Spleen (tissue), 11 donors: ENCODE measurements around the gene DMC1. TPM values are rescaled to one million over a fixed set of nuclear protein-coding genes. Genes with fewer than 3 reads are reported as not detected.

Source experiments
- DNase-seq: peaks from one replicate; pipeline ENCODE4 v3.0.0-alpha.2; 2020
- H3K27ac ChIP-seq, 8 donors: fragments of 200-600 bp; sonication (generic) in 7 of 8; 1 replicate in 4 of 8; 2 replicates in 4 of 8; pipeline versions ENCODE4 v1.5.0 to v1.8.0; 2016 to 2021; ENCODE audit warnings: inconsistent platforms in 4 of 8, mild to moderate bottlenecking in 4 of 8, moderate library complexity in 1 of 8
- H3K27me3 ChIP-seq, 7 donors: fragments of 200-600 bp; sonication (generic) in 6 of 7; replicated peaks in 1 of 7; 1 replicate in 4 of 7; 2 replicates in 3 of 7; pipeline versions ENCODE4 v1.5.0 to v1.8.0; 2016 to 2021; ENCODE audit warnings: inconsistent platforms in 3 of 7, mild to moderate bottlenecking in 1 of 7
- H3K36me3 ChIP-seq, 6 donors: fragments of 200-600 bp; sonication (generic) in 5 of 6; 1 replicate in 4 of 6; 2 replicates in 2 of 6; pipeline versions ENCODE4 v1.5.0 to v1.8.0; 2016 to 2021; ENCODE audit warnings: inconsistent platforms in 2 of 6
- H3K4me1 ChIP-seq, 6 donors: fragments of 200-600 bp; sonication (generic) in 5 of 6; 1 replicate in 3 of 6; 2 replicates in 3 of 6; pipeline versions ENCODE4 v1.5.0 to v1.8.0; 2016 to 2021; ENCODE audit warnings: inconsistent platforms in 3 of 6
- H3K4me3 ChIP-seq, 8 donors: fragments of 200-600 bp; sonication (generic) in 7 of 8; 1 replicate in 4 of 8; 2 replicates in 4 of 8; pipeline versions ENCODE4 v1.5.0 to v1.8.0; 2016 to 2021; ENCODE audit warnings: inconsistent platforms in 4 of 8, mild to moderate bottlenecking in 4 of 8, moderate library complexity in 2 of 8
- H3K9me3 ChIP-seq, 8 donors: fragments of 200-600 bp; sonication (generic) in 7 of 8; 1 replicate in 4 of 8; 2 replicates in 4 of 8; pipeline versions ENCODE4 v1.5.0 to v1.8.0; 2016 to 2021; ENCODE audit warnings: inconsistent platforms in 4 of 8
- CTCF ChIP-seq, 11 experiments: fragments of 200-600 bp in 7 of 11; fragments of 450-650 bp in 4 of 11; sonication (generic) in 4 of 11; IDR thresholded peaks in 8 of 11; conservative IDR thresholded peaks in 3 of 11; 1 replicate in 7 of 11; 2 replicates in 4 of 11; pipeline versions ENCODE4 v1.4.0 to v1.8.0; 2016 to 2021; ENCODE audit warnings: antibody characterized with exemption in 11 of 11, inconsistent platforms in 4 of 11, mild to moderate bottlenecking in 1 of 11
- POLR2A ChIP-seq, 3 donors: fragments of 450-650 bp; IDR thresholded peaks; one replicate each; pipeline ENCODE4 v1.5.1; 2017; ENCODE audit warnings: antibody characterized with exemption in 3 of 3, mild to moderate bottlenecking in 1 of 3
- POLR2AphosphoS5 ChIP-seq, 3 donors: sonication (generic); formaldehyde crosslinking; IDR thresholded peaks; one replicate each; pipeline ENCODE4 v1.5.1; 2017; ENCODE audit warnings: antibody characterized with exemption in 3 of 3
- WGBS, 5 donors: extraction: QIAGEN DNeasy Blood & Tissue Kit in 3 of 5; methylation state at CpG; one replicate each; pipeline versions ENCODE4 v1.1.5 to v1.1.7; 2013 to 2018; 5-methylcytosine and 5-hydroxymethylcytosine counted together
- intact Hi-C: fragments of 100-400 bp; cut with DNase I; formaldehyde crosslinking; loops from one replicate; pipeline ENCODE4 v1.15.0; 2023; ENCODE audit warnings: low total_unique reads
- polyA plus RNA-seq, 3 donors: library from polyadenylated mRNA; stranded (reverse); fragments of 200-250 nt; gene quantifications; one replicate each; pipeline ENCODE4 v1.2.1, GENCODE V29; 2013
- total RNA-seq, 7 donors: library from RNA; depleted of rRNA in 3 of 7; stranded (reverse); fragments of >200 nt in 3 of 7; fragmentation: NEBNext Ultra II Directional in 4 of 7; extraction: Animal tissue kit (Norgen Biotek cat#: 25700) in 4 of 7; gene quantifications; one replicate each; pipeline versions ENCODE4 v1.1.0 to v1.2.1, GENCODE V29; 2016 to 2021
- donor health status: healthy with polysubstance abuse.
- donor health status: DM: no; HTN: no; CAD: no; lungs with moderate emphysema.
- donor health status: DM: no; HTN: no; CAD: no.
- donor health status: Bipolar disorder and iron deficiency.
- donor health status: healthy.
- donor health status: DM: no; HTN: no; CAD: no.
- donor health status: DM: yes; HTN: yes; CAD: no.

DMC1 gene
- total and polyA plus RNA-seq, 10 donors, result 0.15 to 2.7 (median 0.80) TPM; not detected in 3

GRCh38 chr22:38567531-38568285 lies 2.3 kb downstream of the DMC1 start:
- 66 to 81% (median 76%) methylated on average over 7 of the region's 7 CpGs for WGBS, 5 donors
- intact Hi-C loops, result no loop called here
- Histone ChIP-seq H3K36me3 (no peaks in the 10 kb centered on the region), H3K27ac (no peak overlapping the region), H3K4me1 (peaks cover 0 to 31% (median 21%) of the 10 kb centered on the region in 6 donors), H3K27me3 (peaks cover 0 to 8% (median 0%) of the 10 kb centered on the region in 7 donors), H3K9me3 (no peaks in the 10 kb centered on the region), H3K4me3 (no peak overlapping the region)
- TF ChIP-seq POLR2A (IDR thresholded peaks at IDR 0.05) (no peak), POLR2AphosphoS5 (IDR thresholded peaks at IDR 0.05) (no peak), CTCF (IDR thresholded peaks at IDR 0.05 in 8 of 11, conservative IDR thresholded peaks at IDR 0.05 in 3 of 11) (no peak)
- no peak for DNase-seq

- Histone ChIP-seq H3K36me3 (no peaks in the 10 kb centered on the region), H3K4me3 (no peak overlapping the region), H3K27me3 (peaks cover 0 to 8% (median 0%) of the 10 kb centered on the region in 7 donors), H3K27ac (no peak overlapping the region), H3K4me1 (peaks cover 0 to 25% (median 21%) of the 10 kb centered on the region in 6 donors), H3K9me3 (no peaks in the 10 kb centered on the region)
- TF ChIP-seq CTCF (IDR thresholded peaks at IDR 0.05 in 8 of 11, conservative IDR thresholded peaks at IDR 0.05 in 3 of 11), result no peak
- no peak for TF ChIP-seq POLR2A (IDR thresholded peaks at IDR 0.05)
- TF ChIP-seq POLR2AphosphoS5 (IDR thresholded peaks at IDR 0.05), result no peak
- intact Hi-C loops, result no loop called here
- no peak for DNase-seq
- WGBS, 5 donors, result 74 to 84% (median 78%) methylated on average over 3 of the region's 3 CpGs
Observed at GRCh38 chr22:38566726-38567504, 3.1 kb downstream of the DMC1 start.

DNA sequence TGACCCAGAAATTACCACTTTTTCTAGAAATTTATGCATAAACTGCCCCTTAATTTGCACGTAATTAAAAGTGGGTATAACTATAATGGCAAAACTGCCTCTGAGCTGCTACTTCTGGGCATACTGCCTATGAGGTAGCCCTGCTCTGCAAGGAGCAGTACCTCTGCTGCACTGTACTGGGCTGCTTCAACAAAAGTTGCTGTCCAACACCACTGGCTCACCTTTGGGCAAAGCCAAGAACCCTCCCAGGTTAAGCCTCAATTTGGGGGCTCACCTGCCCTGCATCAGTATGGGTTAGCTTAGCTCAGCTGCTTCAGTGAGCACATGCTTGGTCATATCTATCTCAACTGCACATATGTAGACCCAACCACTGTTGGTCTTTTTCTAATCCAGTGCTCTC lies 4.5 kb downstream of the DMC1 start:
- Histone ChIP-seq H3K9me3 (no peaks in the 10 kb centered on the region), H3K4me3 (no peak overlapping the region), H3K36me3 (no peaks in the 10 kb centered on the region), H3K27ac (no peak overlapping the region), H3K27me3 (peaks cover 0 to 8% (median 0%) of the 10 kb centered on the region in 7 donors), H3K4me1 (peaks cover 0 to 12% (median 9%) of the 10 kb centered on the region in 6 donors)
- DNase-seq, result no peak
- no peak for TF ChIP-seq POLR2A (IDR thresholded peaks at IDR 0.05)
- no peak for TF ChIP-seq POLR2AphosphoS5 (IDR thresholded peaks at IDR 0.05)
- 92 to 100% (median 92%) methylated on average over 1 of the region's 1 CpG for WGBS, 5 donors
- intact Hi-C loops, result no loop called here

- WGBS, 5 donors, result 63 to 96% (median 90%) methylated on average over 2 of the region's 2 CpGs
- no peak for TF ChIP-seq POLR2AphosphoS5 (IDR thresholded peaks at IDR 0.05)
- no peak for TF ChIP-seq POLR2A (IDR thresholded peaks at IDR 0.05)
- no peak for TF ChIP-seq CTCF (IDR thresholded peaks at IDR 0.05 in 8 of 11, conservative IDR thresholded peaks at IDR 0.05 in 3 of 11)
- no peaks in the 10 kb centered on the region for H3K9me3 ChIP-seq
- no peaks in the 10 kb centered on the region for H3K36me3 ChIP-seq
- intact Hi-C loops, result no loop called here
- DNase-seq, result no peak
- H3K4me1 ChIP-seq, result peaks cover 0 to 6% (median 4%) of the 10 kb centered on the region in 6 donors
- H3K27ac ChIP-seq, result no peak overlapping the region
- H3K27me3 ChIP-seq, result peaks cover 0 to 5% (median 0%) of the 10 kb centered on the region in 7 donors
- H3K4me3 ChIP-seq, result no peak overlapping the region
Observed at GRCh38 chr22:38564669-38565068, 5.3 kb downstream of the DMC1 start.
